Dermis blood vessel endothelial cell (primary cell): ENCODE measurements around the gene CALML5. TPM values are rescaled to one million over a fixed set of nuclear protein-coding genes. Genes with fewer than 3 reads are reported as not detected.

Source experiments
- DNase-seq: peaks from one replicate; pipeline ENCODE4 v3.0.0; 2010
- total RNA-seq: library from RNA; depleted of rRNA; stranded (reverse); fragments of >200 nt; gene quantifications from 2 replicates; pipeline ENCODE4 v1.2.3, GENCODE V29; 2014

CALML5 gene
- total RNA-seq, 1 donor from 2014 or later = not detected

- no peak for DNase-seq
Measured at GRCh38 chr10:5532618-5533097, 33.3 kb upstream of the CALML5 start.

GRCh38 chr10:5532307-5532605, 32.9 kb upstream of the CALML5 start:
- DNase-seq = no peak

- no peak for DNase-seq
Measured at GRCh38 chr10:5531558-5532306, 32.4 kb upstream of the CALML5 start.

GRCh38 chr10:5530846-5531557, 31.6 kb upstream of the CALML5 start:
- DNase-seq = no peak

DNA sequence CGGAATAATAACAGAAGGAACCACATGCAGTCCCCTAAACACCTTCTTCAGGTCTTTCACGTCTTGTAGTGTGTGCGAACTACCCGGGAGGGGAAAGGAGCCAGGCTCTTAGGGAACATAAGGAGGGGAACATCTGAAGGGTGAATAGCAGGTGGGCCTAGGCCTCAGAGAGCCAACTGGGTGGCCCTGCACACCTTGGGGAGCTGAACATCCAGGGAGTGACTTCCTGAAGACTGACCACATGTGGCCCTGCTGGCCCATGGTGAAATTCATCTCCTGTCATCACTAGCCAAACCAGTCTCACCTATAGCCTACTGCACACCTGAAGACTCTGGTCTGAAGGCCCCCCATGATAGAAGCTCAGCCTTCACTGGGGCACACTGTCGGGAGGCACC, 31.0 kb upstream of the CALML5 start:
- DNase-seq = no peak

GRCh38 chr10:5529702-5530411, 30.5 kb upstream of the CALML5 start:
- no peak for DNase-seq

DNA sequence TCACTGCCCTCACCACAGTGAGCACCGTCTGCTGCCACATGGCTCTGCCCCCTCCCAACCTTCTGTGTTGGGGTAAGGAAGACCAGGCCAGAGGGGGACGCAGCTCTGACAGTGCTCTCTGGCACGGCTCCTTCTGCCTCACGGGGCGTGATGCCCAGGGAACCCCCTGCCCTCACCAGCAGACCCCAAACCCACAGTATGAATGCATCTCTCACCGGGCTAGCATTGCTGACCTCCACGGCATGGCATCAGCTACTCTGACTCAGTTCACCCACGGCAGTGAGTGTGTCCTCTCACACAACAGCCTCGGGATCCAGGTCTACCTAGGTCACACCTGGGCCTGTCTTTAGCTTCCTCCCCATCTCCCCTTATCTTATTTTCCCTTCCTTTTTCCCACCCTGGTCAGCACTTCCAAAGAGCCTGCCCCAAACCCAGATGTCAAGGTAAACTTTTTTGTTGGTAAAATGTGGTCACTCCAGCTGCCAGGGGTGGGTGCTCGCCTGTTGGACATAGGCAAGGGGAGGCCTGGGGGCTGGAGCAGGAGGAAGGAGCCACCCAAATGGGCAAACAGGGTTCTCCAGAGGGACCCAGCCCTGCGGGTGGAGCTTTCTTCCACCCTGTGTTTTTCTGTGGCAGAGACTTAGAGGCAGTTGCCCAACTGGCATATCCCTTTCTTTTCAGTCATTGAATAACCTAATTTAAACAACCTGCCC, 29.8 kb upstream of the CALML5 start:
- DNase-seq = no peak

DNA sequence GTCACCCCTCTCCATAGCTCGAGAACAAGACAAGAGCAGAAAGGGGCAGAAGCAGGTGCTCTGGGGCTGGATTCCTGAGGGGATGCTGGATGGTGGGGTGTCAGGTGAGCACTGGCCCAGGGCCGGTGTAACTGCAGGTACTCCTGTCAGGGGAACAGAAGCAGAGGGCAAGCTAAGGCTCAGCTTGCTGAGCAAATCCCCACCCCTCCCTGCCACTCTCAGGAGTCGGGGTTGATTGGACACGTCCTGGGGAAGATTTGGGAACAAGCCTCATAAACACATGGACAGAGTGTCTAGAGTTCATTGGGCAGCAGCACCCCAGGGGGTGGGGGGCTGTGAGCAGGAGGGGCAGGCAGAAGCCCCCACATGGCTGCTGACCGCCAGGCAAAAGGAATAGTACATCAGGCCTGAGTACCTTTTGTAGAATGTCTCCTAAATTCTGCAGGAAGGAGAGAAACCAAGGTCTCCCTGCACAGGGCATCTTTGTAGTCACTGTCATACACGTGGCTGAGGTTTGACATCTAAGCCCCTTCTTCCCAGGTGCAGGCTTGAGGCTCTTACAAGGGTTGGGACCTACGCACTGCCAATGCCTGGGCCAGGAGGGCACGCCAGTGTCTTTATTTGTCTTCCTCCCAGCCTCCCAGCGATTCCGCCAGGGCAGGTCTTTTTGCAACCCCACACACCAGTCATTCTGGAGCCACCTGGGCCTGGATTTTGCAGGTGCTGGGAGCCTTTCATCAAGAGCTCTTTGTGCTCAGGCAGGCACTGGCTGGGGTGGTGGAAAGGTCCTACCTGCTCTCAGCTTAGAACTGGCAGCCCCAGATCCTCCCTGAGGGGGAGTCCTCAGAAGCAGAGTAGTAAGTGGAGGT, 28.2 kb upstream of the CALML5 start:
- DNase-seq = no peak

DNA sequence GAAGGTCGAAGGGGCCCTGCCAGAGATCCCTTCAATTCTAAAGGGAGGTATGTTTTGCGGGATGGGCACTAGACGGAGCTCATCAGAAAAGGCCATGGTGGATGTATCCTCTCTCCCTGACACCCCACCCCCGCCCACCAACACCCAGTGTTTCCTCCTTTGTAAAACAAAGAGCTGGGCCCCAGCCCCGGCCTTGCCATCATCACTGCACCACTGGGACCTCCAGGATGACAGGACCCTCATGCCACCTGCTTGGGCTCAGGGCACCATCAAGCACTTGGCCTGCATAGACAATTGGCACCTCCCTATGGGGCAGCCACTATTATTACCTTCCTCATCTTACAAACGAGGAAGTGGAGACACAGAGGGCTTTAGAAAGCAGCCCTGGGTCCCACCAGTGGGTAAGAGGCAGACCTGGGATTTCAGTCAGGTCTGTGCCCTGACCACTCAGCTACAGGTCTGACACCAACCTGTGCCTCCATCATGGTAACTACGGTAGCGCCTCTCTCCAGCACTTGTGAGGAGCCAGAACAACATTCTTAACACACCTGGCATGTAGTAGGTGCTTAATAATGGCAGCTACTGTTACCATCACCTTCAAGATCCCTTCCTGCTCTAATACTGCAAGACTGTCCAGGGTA, 27.4 kb upstream of the CALML5 start:
- no peak for DNase-seq

- DNase-seq = no peak
Measured at GRCh38 chr10:5525561-5526341, 26.4 kb upstream of the CALML5 start.

GRCh38 chr10:5524641-5525560, 25.5 kb upstream of the CALML5 start, which contains the start of gene CALML3:
Gene CALML3, plus strand, starts transcription at chr10:5524961. Its CDS starts 125 bp downstream, at chr10:5525086.
- DNase-seq = no peak

- DNase-seq = no peak
Measured at GRCh38 chr10:5523796-5524574, 24.6 kb upstream of the CALML5 start.

GRCh38 chr10:5522913-5523560, 23.7 kb upstream of the CALML5 start:
- DNase-seq = no peak

- no peak for DNase-seq
Measured at GRCh38 chr10:5519054-5519453, 19.7 kb upstream of the CALML5 start.

DNA sequence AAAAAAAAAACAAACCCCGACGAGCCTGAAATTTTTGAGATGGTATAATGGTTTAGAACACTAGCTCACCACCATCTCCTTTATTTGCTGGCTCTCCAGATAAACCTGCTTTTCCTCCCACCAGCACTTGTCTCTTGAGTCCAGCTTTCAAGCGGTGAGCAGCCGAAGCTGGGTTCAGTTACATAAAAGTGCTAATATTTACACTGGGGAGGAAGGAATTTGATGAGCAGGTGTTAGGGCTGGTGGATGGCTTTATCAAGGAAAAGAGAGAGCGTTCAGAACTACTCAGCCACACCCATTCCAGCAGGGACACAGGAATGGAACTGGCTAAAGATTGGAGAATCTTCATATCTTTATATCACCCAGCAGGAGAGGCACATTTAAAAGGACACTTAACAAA, 18.8 kb upstream of the CALML5 start:
- DNase-seq = no peak

- DNase-seq = no peak
Measured at GRCh38 chr10:5517546-5517945, 18.2 kb upstream of the CALML5 start.

- DNase-seq = no peak
Measured at GRCh38 chr10:5515948-5516761, 16.8 kb upstream of the CALML5 start.
